DOHH2 (cell line): ENCODE measurements around the gene C9orf78.
A peak's percentile ranks its signal among the peaks of the same experiment; 100 is the strongest.
"Not testable (repeated sequence)": the region's sequence is repeated elsewhere in the genome, so short reads cannot be mapped to it uniquely, and the experiment has no call there.

Experiments
- H3F3A ChIP-seq: fragments of 200-600 bp; sonication (generic), shearing (Covaris generic); 2 replicates; pipeline ENCODE4 v1.6.0; 2016; ENCODE audit warnings: antibody characterized with exemption, mild to moderate bottlenecking; ENCODE audit not compliant: control insufficient read depth, insufficient read depth
- H3K27ac ChIP-seq: fragments of 200-600 bp; sonication (generic); 2 replicates; pipeline ENCODE4 v1.5.1; 2014; ENCODE audit warnings: low read depth, mild to moderate bottlenecking, low read length, moderate library complexity
- H3K27me3 ChIP-seq: fragments of 200-600 bp; sonication (generic); 2 replicates; pipeline ENCODE4 v1.6.1; 2014; ENCODE audit warnings: mild to moderate bottlenecking, low read length, mixed read lengths; ENCODE audit not compliant: control insufficient read depth
- H3K36me3 ChIP-seq: fragments of 200-600 bp; sonication (generic); 2 replicates; pipeline ENCODE4 v1.6.1; 2014; ENCODE audit warnings: mild to moderate bottlenecking, low read length, moderate library complexity, mixed read lengths; ENCODE audit not compliant: control insufficient read depth
- H3K4me1 ChIP-seq: fragments of 200-600 bp; sonication (generic); 2 replicates; pipeline ENCODE4 v1.6.1; 2014; ENCODE audit warnings: mild to moderate bottlenecking, low read length, mixed read lengths; ENCODE audit not compliant: control insufficient read depth
- H3K4me2 ChIP-seq: fragments of 200-600 bp; sonication (generic); 2 replicates; pipeline ENCODE4 v1.6.0; 2014; ENCODE audit warnings: mild to moderate bottlenecking, low read length, moderate library complexity
- H3K4me3 ChIP-seq: fragments of 200-600 bp; sonication (generic); 2 replicates; pipeline ENCODE4 v1.5.1; 2014; ENCODE audit warnings: mild to moderate bottlenecking, low read length, mixed read lengths
- H3K79me2 ChIP-seq: fragments of 200-600 bp; sonication (generic); 2 replicates; pipeline ENCODE4 v1.6.1; 2014; ENCODE audit warnings: mild to moderate bottlenecking, low read length, mixed read lengths; ENCODE audit not compliant: control insufficient read depth
- H3K9me2 ChIP-seq: fragments of 200-600 bp; sonication (generic); replicated peaks from 2 replicates; pipeline ENCODE4 v1.6.1; 2014; ENCODE audit warnings: mild to moderate bottlenecking, low read length, mixed read lengths; ENCODE audit not compliant: control insufficient read depth
- H3K9me3 ChIP-seq: fragments of 200-600 bp; sonication (generic); 2 replicates; pipeline ENCODE4 v1.6.1; 2014; ENCODE audit warnings: antibody characterized with exemption, low read length, mixed read lengths; ENCODE audit not compliant: control insufficient read depth, insufficient read depth
- H4K20me1 ChIP-seq: fragments of 200-600 bp; sonication (generic); 2 replicates; pipeline ENCODE4 v1.6.0; 2014; ENCODE audit warnings: low read depth, mild to moderate bottlenecking, antibody characterized with exemption, low read length, moderate library complexity; ENCODE audit not compliant: control insufficient read depth, insufficient read depth
- EZH2phosphoT487 ChIP-seq: fragments of 200-600 bp; sonication (generic); IDR thresholded peaks from 2 replicates; pipeline ENCODE4 v1.6.1; 2017; ENCODE audit warnings: borderline replicate concordance, mild to moderate bottlenecking, antibody characterized with exemption, low read length, moderate library complexity, mixed read lengths
- TF ChIP-seq, protein P1 (sequence below): fragments of 200-600 bp; sonication (generic); IDR thresholded peaks from one replicate; pipeline ENCODE4 v1.5.1; 2014; ENCODE audit warnings: antibody characterized with exemption, mild to moderate bottlenecking, low read depth, low read length; ENCODE audit not compliant: poor library complexity, severe bottlenecking

The C9orf78 gene

DNA sequence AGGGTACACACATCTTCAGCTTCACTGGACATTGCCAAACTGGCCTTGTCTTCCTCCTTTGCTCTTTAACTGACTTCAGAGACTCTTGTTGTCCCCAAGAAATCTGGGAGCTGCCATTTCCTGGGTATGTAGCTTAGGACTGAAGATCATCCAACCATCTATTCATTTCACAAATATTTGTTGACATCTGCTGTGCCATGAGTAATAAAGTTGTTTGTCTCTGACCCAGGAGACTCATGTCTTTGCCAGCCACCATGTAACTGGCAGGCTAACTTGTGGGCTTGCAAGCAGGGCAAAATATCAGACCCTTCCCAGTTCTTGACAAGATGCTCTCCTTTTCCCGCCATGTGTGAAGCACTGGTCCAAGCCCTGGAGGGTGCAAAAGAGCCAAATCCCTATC lies 49.2 kb downstream of the C9orf78 start:
- H3K79me2 ChIP-seq = no peaks in the 10 kb centered on the region
- H3K9me3 ChIP-seq = no peaks in the 10 kb centered on the region
- H4K20me1 ChIP-seq = no peaks in the 10 kb centered on the region
- no peaks in the 10 kb centered on the region for H3F3A ChIP-seq
- TF ChIP-seq, protein P1, sequence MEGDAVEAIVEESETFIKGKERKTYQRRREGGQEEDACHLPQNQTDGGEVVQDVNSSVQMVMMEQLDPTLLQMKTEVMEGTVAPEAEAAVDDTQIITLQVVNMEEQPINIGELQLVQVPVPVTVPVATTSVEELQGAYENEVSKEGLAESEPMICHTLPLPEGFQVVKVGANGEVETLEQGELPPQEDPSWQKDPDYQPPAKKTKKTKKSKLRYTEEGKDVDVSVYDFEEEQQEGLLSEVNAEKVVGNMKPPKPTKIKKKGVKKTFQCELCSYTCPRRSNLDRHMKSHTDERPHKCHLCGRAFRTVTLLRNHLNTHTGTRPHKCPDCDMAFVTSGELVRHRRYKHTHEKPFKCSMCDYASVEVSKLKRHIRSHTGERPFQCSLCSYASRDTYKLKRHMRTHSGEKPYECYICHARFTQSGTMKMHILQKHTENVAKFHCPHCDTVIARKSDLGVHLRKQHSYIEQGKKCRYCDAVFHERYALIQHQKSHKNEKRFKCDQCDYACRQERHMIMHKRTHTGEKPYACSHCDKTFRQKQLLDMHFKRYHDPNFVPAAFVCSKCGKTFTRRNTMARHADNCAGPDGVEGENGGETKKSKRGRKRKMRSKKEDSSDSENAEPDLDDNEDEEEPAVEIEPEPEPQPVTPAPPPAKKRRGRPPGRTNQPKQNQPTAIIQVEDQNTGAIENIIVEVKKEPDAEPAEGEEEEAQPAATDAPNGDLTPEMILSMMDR = no peak
- no peak for TF ChIP-seq EZH2phosphoT487
- 0 out of 2 replicates have a peak, but pooled peaks cover 3% of the 10 kb centered on the region for H3K4me1 ChIP-seq
- no peaks in the 10 kb centered on the region for H3K36me3 ChIP-seq
- H3K27ac ChIP-seq = no peak overlapping the region
- H3K4me3 ChIP-seq = no peak overlapping the region
- H3K27me3 ChIP-seq = peaks cover 7% of the 10 kb centered on the region; the same call in 1 of the 2 replicates
- H3K4me2 ChIP-seq = no peak overlapping the region
- no peaks in the 10 kb centered on the region for H3K9me2 ChIP-seq

DNA sequence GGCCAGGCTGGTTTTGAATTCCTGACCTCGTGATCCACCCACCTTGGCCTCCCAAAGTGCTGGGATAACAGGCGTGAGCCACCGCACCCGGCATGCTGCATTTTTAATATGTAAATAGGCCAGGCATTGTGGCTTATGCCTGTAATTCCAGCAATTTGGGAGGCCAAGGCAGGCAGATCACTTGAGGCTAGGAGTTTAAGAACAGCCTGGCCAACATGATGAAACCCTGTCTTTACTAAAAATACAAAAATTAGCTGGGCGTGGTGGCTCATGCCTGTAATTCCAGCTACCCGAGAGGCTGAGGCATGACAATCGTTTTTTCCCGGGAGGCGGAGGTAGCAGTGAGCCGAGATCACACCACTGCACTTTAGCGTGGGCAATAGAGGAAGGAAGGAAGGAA lies 50.1 kb downstream of the C9orf78 start:
- not testable (repeated sequence) for H3K9me3 ChIP-seq, H3F3A ChIP-seq, H3K27ac ChIP-seq, H3K4me2 ChIP-seq, H3K79me2 ChIP-seq, H4K20me1 ChIP-seq, H3K4me1 ChIP-seq, H3K36me3 ChIP-seq, H3K4me3 ChIP-seq, H3K27me3 ChIP-seq, H3K9me2 ChIP-seq

DNA sequence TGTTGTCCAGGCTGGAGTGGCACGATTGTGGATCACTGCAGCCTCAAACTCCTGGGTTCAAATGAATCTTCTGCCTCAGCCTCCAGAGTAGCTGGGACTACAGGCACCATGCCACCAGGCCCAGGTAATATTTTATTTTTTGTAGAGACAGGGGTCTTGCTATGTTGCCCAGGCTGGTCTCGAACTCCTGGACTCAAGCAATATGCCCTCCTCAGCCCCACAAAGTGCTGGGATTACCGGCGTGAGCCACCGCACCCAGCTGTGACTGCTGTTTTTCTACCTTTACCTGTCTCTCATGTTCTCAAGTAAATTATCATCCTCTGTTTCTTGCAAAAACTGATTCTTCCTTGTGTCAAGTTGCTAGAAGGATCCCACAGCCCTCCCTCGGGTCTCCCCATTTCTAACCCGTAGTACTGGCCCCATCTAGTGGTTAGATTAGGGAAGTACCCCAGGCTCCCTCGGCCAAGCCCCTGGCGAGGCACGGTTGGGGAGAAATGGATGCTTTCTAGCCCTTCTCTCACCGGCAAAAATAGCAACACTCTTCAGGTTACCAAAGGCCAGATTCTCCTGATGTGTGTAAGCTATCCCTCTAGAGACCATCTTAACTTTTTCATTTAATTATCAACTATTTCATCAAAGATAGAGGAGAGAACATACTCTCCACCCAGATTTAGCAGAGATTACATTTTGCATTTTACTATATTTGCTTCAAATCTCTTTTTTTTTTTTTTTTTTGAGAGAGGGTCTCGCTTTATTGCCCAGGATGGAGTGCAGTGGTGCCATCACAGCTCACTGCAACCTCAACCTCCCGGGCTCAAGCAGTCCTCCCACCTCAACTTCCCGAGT lies 51.3 kb downstream of the C9orf78 start:
- TF ChIP-seq, protein P1 = peak; percentile 76
- TF ChIP-seq EZH2phosphoT487 = no peak
- no peak overlapping the region for H3K27ac ChIP-seq

GRCh38 chr9:129781981-129782380 lies 53.1 kb downstream of the C9orf78 start:
- Histone ChIP-seq H3K4me3 (no peak overlapping the region), H3K4me2 (no peak overlapping the region), H3K27me3 (peaks cover 12% of the 10 kb centered on the region), H3K9me3 (no peaks in the 10 kb centered on the region), H3K36me3 (no peaks in the 10 kb centered on the region), H3F3A (no peaks in the 10 kb centered on the region), H3K79me2 (no peaks in the 10 kb centered on the region), H3K4me1 (no peaks in the 10 kb centered on the region), H3K27ac (no peak overlapping the region), H3K9me2 (no peaks in the 10 kb centered on the region), H4K20me1 (no peaks in the 10 kb centered on the region)
- TF ChIP-seq, protein P1 = no peak
- TF ChIP-seq EZH2phosphoT487 = no peak

More for the DNA sequence above, 51.3 kb downstream of the C9orf78 start:
- Histone ChIP-seq H3F3A (no peaks in the 10 kb centered on the region), H3K27me3 (peaks cover 7% of the 10 kb centered on the region; the same call in 1 of the 2 replicates), H3K79me2 (no peaks in the 10 kb centered on the region), H3K9me3 (no peaks in the 10 kb centered on the region), H4K20me1 (no peaks in the 10 kb centered on the region), H3K4me2 (no peak overlapping the region), H3K9me2 (no peaks in the 10 kb centered on the region), H3K4me3 (no peak overlapping the region), H3K36me3 (no peaks in the 10 kb centered on the region), H3K4me1 (no peaks in the 10 kb centered on the region)
